Smooth muscle cell (in vitro differentiated cells): ENCODE data around the gene CACNA1C. TPM values are rescaled to one million over a fixed set of nuclear protein-coding genes. Genes with fewer than 3 reads are reported as not detected.

Source experiments
- DNase-seq: peaks from one replicate; lab custom pipeline; 2025; ENCODE audit not compliant: unreplicated experiment; lab: John Stamatoyannopoulos, UW
- H2AFZ ChIP-seq: fragments of 200-600 bp; sonication (generic); 2 replicates; pipeline ENCODE4 v1.6.0; 2016; ENCODE audit warnings: antibody characterized with exemption, low read depth, mild to moderate bottlenecking
- H3F3A ChIP-seq: fragments of 200-600 bp; sonication (generic); 2 replicates; pipeline ENCODE4 v1.6.0; 2017; ENCODE audit warnings: antibody characterized with exemption, low read depth
- H3K27ac ChIP-seq: fragments of 200-600 bp; sonication (generic); 2 replicates; pipeline ENCODE4 v1.5.1; 2016; ENCODE audit warnings: low read depth, mild to moderate bottlenecking
- H3K27me3 ChIP-seq: fragments of 200-600 bp; sonication (generic); 2 replicates; pipeline ENCODE4 v1.6.1; 2016; ENCODE audit warnings: low read depth, mild to moderate bottlenecking
- H3K36me3 ChIP-seq: fragments of 200-600 bp; sonication (generic); 2 replicates; pipeline ENCODE4 v1.5.1; 2016; ENCODE audit warnings: low read depth
- H3K4me1 ChIP-seq: fragments of 200-600 bp; sonication (generic); 2 replicates; pipeline ENCODE4 v1.5.1; 2016; ENCODE audit warnings: low read depth
- H3K4me2 ChIP-seq: fragments of 200-600 bp; sonication (generic); 2 replicates; pipeline ENCODE4 v1.6.0; 2016; ENCODE audit warnings: mild to moderate bottlenecking
- H3K4me3 ChIP-seq: fragments of 200-600 bp; sonication (generic); 2 replicates; pipeline ENCODE4 v1.5.1; 2016; ENCODE audit warnings: mild to moderate bottlenecking
- H3K79me2 ChIP-seq: fragments of 200-600 bp; sonication (generic); 2 replicates; pipeline ENCODE4 v1.6.0; 2016; ENCODE audit warnings: low read depth, mild to moderate bottlenecking
- H3K9ac ChIP-seq: fragments of 200-600 bp; sonication (generic); 2 replicates; pipeline ENCODE4 v1.6.0; 2016; ENCODE audit warnings: low read depth
- H3K9me3 ChIP-seq: fragments of 200-600 bp; sonication (generic); replicated peaks from 2 replicates; pipeline ENCODE4 v1.5.1; 2016; ENCODE audit warnings: low read depth
- H4K20me1 ChIP-seq: fragments of 200-600 bp; sonication (generic); 2 replicates; pipeline ENCODE4 v1.6.0; 2016; ENCODE audit warnings: low read depth
- CTCF ChIP-seq: fragments of 200-600 bp; sonication (generic); IDR thresholded peaks from 2 replicates; pipeline ENCODE4 v1.5.1; 2017; ENCODE audit warnings: borderline replicate concordance, mild to moderate bottlenecking, antibody characterized with exemption; ENCODE audit not compliant: insufficient read depth, poor library complexity, severe bottlenecking
- WGBS: methylation state at CpG from one replicate; pipeline ENCODE4 v1.1.7; 2016; ENCODE audit warnings: low lambda C conversion rate; 5-methylcytosine and 5-hydroxymethylcytosine counted together
- polyA plus RNA-seq: library from polyadenylated mRNA; unstranded; fragments of >200 nt; fragmentation: Nextera tagmentation; extraction: Ambion mirVana; gene quantifications from 2 replicates; pipeline ENCODE4 v1.2.1, GENCODE V29; 2016
- total RNA-seq: library from RNA; depleted of rRNA; stranded (reverse); fragments of >200 nt; gene quantifications from 2 replicates; pipeline ENCODE4 v1.2.3, GENCODE V29; 2014

CACNA1C gene
- total and polyA plus RNA-seq, 2 experiments from 2014 or later: 1.6 to 4.5 TPM

DNA sequence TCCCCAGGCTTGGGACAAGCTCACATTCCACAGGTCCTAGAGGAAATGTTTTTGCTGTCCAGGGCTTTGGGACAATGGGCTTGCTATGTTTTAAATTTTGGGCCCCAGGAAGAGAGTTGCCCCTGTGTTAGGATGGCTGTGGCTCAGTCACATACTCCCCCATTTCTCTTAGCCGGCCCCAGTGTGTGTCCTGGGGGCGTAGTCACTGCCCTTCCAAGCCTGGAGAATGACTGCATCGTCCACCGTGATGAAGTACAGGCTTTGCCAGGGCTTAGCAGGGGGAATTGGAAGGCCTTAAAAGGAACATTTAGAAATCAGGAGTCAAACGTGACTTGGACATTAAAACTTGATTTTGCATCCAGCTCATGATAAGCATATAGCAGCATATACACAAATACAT, 293.6 kb downstream of the CACNA1C start:
- Histone ChIP-seq H3K36me3 (no peaks in the 10 kb centered on the region), H3F3A (no peaks in the 10 kb centered on the region), H4K20me1 (no peaks in the 10 kb centered on the region), H3K27me3 (no peaks in the 10 kb centered on the region), H2AFZ (no peak overlapping the region), H3K4me1 (peaks cover 8% of the 10 kb centered on the region), H3K9ac (no peak overlapping the region), H3K9me3 (no peaks in the 10 kb centered on the region), H3K4me3 (no peak overlapping the region), H3K79me2 (no peaks in the 10 kb centered on the region), H3K4me2 (no peak overlapping the region), H3K27ac (no peak overlapping the region)
- TF ChIP-seq CTCF: no peak
- 22% methylated on average over 5 of the region's 5 CpGs for WGBS
- no peak for DNase-seq

GRCh38 chr12:2347137-2347843, 294.5 kb downstream of the CACNA1C start:
- TF ChIP-seq CTCF: no peak
- H3K27me3 ChIP-seq: no peaks in the 10 kb centered on the region
- H4K20me1 ChIP-seq: no peaks in the 10 kb centered on the region
- H3K4me3 ChIP-seq: no peak overlapping the region
- H3K9me3 ChIP-seq: no peaks in the 10 kb centered on the region
- no peak for DNase-seq
- H2AFZ ChIP-seq: no peak overlapping the region
- no peak overlapping the region for H3K4me2 ChIP-seq
- no peak overlapping the region for H3K9ac ChIP-seq
- 90% methylated on average over 6 of the region's 6 CpGs for WGBS
- H3K4me1 ChIP-seq: peaks cover 4% of the 10 kb centered on the region
- no peaks in the 10 kb centered on the region for H3K36me3 ChIP-seq
- no peaks in the 10 kb centered on the region for H3K79me2 ChIP-seq
- H3K27ac ChIP-seq: peak overlapping the region; percentile 55
- H3F3A ChIP-seq: no peaks in the 10 kb centered on the region

- no peak overlapping the region for H3K4me3 ChIP-seq
- no peaks in the 10 kb centered on the region for H3K36me3 ChIP-seq
- no peak overlapping the region for H3K9ac ChIP-seq
- no peaks in the 10 kb centered on the region for H3F3A ChIP-seq
- peaks cover 4% of the 10 kb centered on the region for H3K4me1 ChIP-seq
- no peak for TF ChIP-seq CTCF
- no peaks in the 10 kb centered on the region for H3K79me2 ChIP-seq
- H3K27me3 ChIP-seq: no peaks in the 10 kb centered on the region
- peak overlapping the region; percentile 5 for H2AFZ ChIP-seq
- 81% methylated on average over 19 of the region's 19 CpGs for WGBS
- no peaks in the 10 kb centered on the region for H3K9me3 ChIP-seq
- DNase-seq: no peak
- H3K4me2 ChIP-seq: peak overlapping the region; percentile 37
- H4K20me1 ChIP-seq: no peaks in the 10 kb centered on the region
- H3K27ac ChIP-seq: peak overlapping the region; percentile 55
Observed at GRCh38 chr12:2347844-2348481, 295.2 kb downstream of the CACNA1C start.

DNA sequence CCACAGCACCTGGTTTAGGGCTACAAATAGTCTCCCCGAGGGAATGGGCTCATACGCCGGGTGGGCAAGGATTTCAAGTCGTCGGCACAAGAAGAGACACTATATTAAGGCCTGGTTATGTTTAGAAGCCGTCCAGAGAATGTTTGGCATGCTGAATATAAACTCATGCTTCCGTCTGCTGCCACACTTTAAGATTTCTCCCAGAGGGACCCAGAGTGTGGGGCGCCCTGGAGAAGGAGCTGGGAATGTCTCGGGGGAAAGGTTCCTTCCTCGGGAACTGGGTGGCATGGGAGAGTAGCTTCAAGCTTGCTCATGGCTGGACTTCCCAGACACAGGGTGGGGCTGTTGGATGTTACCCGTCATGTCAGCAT, 295.7 kb downstream of the CACNA1C start:
- Histone ChIP-seq H3K9me3 (no peaks in the 10 kb centered on the region), H3K4me1 (peaks cover 4% of the 10 kb centered on the region), H3K79me2 (no peaks in the 10 kb centered on the region), H3K4me2 (peak overlapping the region; percentile 37), H3K4me3 (no peak overlapping the region), H3K9ac (no peak overlapping the region), H3K27me3 (no peaks in the 10 kb centered on the region), H3K27ac (peak overlapping the region; percentile 55), H3F3A (no peaks in the 10 kb centered on the region), H2AFZ (peak overlapping the region; percentile 5), H3K36me3 (no peaks in the 10 kb centered on the region), H4K20me1 (no peaks in the 10 kb centered on the region)
- WGBS: 46% methylated on average over 11 of the region's 11 CpGs
- no peak for TF ChIP-seq CTCF
- DNase-seq: no peak
